Fibroblast of skin of right biceps (primary cell): ENCODE data around the gene SLC9A3.
A peak's percentile ranks its signal among the peaks of the same experiment; 100 is the strongest.

Experiments used
- DNase-seq: peaks from one replicate; pipeline ENCODE4 v3.0.0-alpha.2; 2013

Gene SLC9A3

DNA sequence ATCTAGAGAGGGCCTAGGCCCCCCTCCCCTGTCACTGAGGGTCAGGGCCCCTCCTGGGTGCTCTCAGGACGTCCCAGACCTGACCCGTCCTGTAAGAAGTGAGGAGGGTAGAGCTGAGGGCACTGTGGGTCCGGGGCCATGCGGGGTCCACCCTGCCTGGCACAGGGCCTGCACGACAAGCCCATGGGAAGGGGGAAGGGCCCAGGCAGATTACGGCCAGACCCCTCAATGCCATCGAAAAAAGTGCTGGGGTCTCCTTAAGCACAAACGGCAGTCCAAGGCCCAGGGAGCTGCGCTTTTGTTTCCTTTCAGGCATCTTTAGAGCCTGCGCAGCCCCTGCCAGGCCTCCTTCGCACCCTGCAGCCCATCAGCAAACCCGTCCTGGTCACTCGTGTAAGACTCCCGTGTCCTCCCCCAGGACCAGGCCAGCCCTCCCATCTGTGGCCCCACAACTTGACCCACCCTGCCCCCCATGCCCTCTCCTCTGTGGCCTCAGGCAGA, 85.7 kb downstream of the SLC9A3 start:
- no peak for DNase-seq

GRCh38 chr5:437281-437771, 86.9 kb downstream of the SLC9A3 start:
- no peak for DNase-seq

- no peak for DNase-seq
These were observed 87.6 kb downstream of the SLC9A3 start for GRCh38 chr5:436641-436975.

GRCh38 chr5:435961-436640, 88.1 kb downstream of the SLC9A3 start:
- no peak for DNase-seq

DNA sequence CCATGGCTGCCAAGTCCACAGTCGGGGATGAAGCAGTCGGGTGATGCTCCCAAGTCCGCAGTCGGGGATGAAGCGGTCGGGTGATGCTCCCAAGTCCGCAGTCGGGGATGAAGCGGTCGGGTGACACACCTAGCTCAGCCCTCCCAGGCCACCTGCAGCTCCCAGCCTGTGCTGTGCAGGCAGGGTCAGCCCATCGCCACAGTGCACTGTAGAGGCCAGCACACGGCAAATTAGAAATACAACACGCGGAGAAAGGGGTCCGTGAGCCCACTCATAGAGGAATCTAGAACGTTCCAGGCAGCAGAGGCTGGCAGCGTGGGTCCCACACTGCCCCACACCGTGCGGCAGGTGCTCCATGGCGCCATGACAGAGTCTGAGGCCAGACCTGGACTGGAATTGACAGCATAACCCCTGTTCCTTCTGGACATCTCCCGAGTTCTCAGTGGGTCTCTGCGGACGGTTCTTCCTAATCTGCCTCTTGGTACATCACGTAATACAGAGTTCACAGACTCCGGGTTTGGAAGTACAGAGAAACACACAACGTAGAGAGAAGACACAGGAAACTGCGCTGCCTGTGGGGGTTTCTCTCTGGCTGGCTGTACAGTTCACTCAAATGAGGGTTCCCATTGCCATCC, 89.0 kb downstream of the SLC9A3 start:
- DNase-seq, result no peak

DNA sequence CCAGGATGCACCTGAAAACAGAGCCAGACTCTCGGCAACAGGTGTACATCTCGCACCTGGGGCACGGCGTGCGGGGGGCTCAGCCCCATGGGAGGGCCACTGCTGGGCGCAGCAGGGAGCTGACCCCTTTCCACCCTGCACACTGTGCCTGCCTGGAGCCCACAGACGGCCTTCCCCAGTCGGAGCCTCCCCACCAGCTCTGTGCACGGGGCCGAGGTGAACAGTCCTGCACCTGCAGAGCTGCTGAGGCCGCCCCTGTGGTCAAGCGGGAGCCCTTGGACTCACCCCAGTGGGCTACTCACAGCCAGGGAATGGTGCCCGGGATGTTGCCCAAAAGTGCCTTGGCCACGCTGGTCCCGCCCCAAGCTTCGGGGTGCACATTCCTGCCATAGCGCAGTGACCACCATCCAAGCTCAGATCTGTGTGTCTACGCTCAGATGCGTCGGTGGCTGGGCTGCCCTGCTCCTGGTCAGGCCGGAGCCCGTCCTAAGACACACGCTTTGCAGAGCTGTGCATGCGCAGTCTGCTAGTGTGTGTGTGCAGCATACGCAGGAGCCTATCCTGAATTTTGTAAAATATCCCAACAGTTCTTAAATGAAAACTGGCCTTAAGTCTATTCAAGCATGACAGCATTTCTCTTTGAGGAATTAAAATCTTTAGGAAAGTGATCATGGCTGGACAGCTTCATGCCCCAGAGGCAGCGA, 89.7 kb downstream of the SLC9A3 start:
- DNase-seq, result no peak

DNA sequence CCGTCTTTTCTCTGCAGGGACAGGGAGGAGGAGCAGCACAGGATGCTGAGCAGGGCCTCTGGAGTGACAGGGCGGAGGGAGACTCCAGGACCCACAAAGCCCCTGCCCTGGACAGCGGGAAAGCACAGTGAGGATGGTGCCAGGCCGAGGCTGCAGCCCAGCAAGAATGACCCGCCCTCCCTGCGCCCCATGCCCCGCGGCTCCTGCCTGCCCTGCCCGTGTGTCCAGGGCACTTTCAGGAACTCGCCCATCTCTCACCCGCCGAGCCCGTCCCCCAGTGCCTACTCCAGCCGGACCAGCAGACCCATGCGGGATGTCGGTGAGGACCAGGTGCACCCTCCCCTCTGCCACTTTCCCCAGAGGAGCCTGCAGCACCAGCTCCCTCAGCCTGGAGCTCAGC, 90.4 kb downstream of the SLC9A3 start:
- DNase-seq, result no peak

- DNase-seq, result no peak
These were observed 91.1 kb downstream of the SLC9A3 start for GRCh38 chr5:432928-433791.

DNA sequence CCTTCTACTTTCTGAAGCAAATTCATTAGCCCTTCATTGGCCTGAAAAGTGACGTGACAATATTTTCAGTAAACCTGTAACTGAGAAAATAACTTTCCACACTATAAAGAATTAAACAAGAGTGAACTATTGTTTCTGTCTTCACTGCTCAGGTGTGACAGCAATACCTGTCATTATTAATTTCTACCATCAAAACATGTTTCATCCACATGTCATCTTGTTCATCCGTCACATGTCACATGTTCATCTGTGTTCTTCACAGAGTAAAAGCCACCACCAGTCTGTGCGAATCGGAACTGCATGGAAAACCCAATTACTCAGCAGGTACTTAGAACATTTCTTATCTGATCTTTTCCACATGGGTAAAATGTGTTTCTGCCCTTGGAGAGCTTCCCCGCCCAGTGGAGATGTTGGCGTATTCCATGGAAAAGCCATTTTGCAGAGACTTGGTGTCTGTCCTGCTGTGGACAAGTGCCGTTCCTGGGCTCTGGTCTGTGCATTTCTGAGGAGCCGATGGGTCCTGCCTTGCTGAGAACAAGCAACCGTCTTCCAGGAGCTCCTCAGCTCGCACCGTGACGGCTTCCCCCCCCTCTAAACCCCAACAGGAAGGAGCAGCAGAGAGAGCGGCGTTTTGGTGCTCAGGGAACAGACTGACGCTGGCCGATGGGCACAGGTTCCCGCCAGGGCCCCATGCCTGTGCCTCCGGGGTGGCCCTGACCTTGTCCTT, 91.9 kb downstream of the SLC9A3 start:
- no peak for DNase-seq

GRCh38 chr5:431711-432050, 92.6 kb downstream of the SLC9A3 start:
- no peak for DNase-seq

DNA sequence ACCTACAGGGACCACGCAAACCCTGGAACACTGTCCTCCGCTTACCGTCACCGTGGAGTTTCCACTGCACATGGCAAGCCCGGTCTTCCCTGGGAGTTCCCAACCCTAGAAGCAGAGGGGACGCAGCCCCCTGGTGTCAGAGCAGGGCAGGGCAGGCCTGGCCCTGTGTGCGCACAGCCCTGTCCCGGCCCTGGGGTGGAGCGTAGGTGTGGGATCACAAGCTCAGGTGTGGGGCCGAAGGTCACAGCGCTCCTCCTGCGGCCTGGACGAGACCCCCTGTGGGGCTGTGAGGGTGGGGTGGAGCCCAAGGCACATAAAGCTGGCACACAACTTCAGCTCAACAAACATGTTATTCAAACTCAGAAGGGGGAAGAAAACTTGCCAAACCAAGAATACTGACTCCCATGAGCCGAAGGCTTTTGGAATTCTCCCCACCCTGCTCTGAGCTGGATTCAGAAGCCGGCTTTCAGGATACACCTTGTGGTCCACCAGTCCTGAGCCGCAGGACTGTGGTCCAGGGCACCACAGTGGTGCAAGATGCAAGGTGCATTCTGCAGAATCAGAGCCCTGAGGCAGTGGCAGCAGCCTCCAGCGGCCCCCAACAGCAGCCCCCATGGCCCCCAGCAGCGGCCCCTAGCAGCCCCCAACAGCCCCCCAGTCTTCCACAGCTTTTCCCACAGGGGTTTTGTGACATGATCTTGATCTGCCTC, 93.1 kb downstream of the SLC9A3 start:
- peak; percentile 52 for DNase-seq

DNA sequence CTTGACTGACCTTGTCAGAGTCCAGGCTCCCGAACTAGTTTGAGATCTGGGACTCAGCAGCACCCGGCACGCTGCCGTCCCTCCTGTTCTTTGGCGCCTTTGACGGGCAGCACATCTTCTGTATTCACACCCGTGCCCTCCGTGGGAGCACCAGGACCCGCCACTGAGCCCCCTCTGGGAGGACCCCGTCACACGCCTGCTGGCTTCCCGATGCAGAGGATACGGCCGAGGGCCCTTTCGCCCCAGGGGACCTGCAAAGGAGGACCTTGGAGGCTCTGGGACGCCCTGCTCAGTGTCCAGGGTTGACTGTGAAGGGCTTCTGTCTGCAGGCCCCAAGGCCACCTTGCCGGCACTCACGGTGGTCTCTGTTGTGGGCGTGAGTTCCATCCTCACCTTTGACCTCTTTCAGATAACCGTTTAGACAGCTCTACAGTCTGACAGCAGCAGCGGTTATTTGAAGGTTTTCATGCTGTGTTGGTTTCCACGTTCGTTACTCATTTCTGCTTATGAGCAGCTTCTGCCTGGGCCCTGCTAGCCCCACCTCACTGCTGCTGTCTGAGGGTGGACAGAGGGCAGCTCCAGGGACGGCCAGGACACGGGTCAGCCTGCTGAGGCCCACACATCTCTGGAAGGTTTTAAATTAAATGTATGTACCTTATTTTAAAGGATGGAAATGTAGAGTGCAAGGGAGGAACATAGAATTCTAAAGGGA, 93.9 kb downstream of the SLC9A3 start:
- no peak for DNase-seq

- peak; percentile 53 for DNase-seq
These were observed 94.6 kb downstream of the SLC9A3 start for GRCh38 chr5:429453-430188.

GRCh38 chr5:428754-429452, 95.3 kb downstream of the SLC9A3 start:
- no peak for DNase-seq

DNA sequence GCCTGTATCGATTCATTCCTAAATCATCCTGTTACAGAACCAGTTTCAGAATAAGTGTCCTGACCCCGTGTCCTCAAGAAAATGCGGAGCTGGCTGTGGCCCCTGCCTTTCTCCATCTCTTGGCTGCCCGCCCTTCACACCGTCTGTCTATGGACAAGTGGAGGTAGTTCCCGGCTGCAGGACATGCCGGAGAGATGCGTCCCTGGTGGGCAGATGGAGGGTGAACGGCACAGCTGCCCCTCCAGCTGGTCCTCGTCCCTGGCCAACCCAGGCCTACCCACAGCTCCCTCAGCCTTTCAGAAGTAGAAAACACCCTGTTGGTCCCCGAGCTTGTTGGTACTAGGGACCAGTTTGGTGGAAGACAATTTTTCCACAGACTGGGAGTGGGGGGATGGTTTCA, 96.0 kb downstream of the SLC9A3 start:
- DNase-seq, result no peak

DNA sequence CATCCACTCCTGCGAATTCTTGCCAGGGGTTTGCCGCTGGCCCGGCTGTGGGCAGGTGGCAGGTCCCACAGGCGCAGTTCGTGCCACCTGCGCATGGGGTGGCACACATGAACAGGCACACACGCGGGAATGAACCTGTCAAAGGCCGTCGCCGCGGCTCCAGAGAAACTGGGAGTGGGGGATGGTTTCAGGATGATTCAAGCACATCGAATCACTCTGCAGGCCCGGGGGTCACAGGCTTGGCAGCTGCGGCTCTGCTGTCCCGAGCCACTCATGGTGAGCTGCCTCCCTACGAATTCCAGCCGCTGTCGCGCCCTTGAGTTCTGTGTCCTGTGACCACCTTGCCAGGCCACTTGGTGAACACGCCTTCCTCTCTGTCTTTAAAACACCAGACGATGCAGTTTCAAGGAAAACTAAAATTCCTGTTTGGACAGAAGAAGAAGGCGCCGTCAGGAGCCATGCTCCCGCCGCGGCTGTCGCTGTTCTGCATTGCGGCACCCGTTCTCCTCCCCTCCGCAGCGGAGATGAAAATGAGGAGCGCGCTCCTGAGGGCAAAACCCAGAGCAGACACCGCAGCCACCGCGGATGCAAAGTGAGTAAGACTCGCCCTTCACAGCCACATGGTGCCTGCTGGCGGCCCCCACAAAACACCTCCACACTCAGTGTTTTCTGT, 96.7 kb downstream of the SLC9A3 start:
- DNase-seq, result no peak

GRCh38 chr5:426392-426976, 97.8 kb downstream of the SLC9A3 start:
- DNase-seq, result no peak

DNA sequence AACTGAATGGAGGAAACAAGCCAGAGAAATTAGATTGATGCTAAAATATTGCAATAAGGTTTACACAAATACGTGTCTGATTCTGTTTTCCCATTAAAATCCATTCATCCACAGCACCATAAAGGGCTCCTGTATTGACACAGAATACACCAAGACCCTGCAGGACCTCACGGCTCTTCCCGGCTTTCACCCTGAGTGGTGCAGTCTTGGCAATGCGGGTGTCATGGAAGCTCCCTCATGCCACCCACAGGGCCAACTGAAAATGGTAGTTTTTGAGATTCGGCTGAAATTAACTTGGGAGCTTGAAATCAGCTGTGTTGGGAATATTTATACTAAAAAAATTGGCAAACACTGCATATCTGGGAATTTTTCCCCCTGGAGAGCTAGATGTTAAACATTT, 98.5 kb downstream of the SLC9A3 start:
- DNase-seq, result peak; percentile 25
